Loucy (cell line): ENCODE data around the gene CTNNA2.

Experiments
- CTCF ChIP-seq: fragments of 200-600 bp; sonication (generic); conservative IDR thresholded peaks from 2 replicates; pipeline ENCODE4 v1.5.1; 2014; ENCODE audit warnings: mild to moderate bottlenecking, antibody characterized with exemption, low read length
- EZH2phosphoT487 ChIP-seq: fragments of 200-600 bp; IDR thresholded peaks from 2 replicates; pipeline ENCODE4 v1.6.1; 2018; ENCODE audit warnings: antibody characterized with exemption, mild to moderate bottlenecking, moderate library complexity, borderline replicate concordance

- TF ChIP-seq CTCF (no peak), EZH2phosphoT487 (no peak)
Measured at GRCh38 chr2:79831961-79832360, 319.1 kb downstream of the CTNNA2 start.
